GM23338 (cell line): Measurements from ENCODE around the gene ACBD7.

ENCODE experiments used
- CREB1 ChIP-seq: fragments of 250-450 bp; sonication (Bioruptor Pico); IDR thresholded peaks from 2 replicates; pipeline ENCODE4 v1.5.0; 2020; ENCODE audit warnings: low read depth, mild to moderate bottlenecking, moderate library complexity
- EZH2 ChIP-seq: fragments of 200-600 bp; sonication (generic); IDR thresholded peaks from one replicate; pipeline ENCODE4 v1.8.0; 2017; ENCODE audit warnings: antibody characterized with exemption, mild to moderate bottlenecking, low read depth; ENCODE audit not compliant: unreplicated experiment
- EZH2phosphoT487 ChIP-seq: fragments of 200-600 bp; sonication (generic); IDR thresholded peaks from one replicate; pipeline ENCODE4 v1.8.1; 2018; ENCODE audit warnings: antibody characterized with exemption; ENCODE audit not compliant: unreplicated experiment
- JUNB ChIP-seq: IDR thresholded peaks from one replicate; pipeline ENCODE4 v1.6.1; 2016; ENCODE audit warnings: antibody characterized with exemption; ENCODE audit not compliant: unreplicated experiment
- NANOG ChIP-seq: IDR thresholded peaks from 2 replicates; pipeline ENCODE4 v1.6.1; 2016; ENCODE audit warnings: antibody characterized with exemption, borderline replicate concordance
- POLR2AphosphoS5 ChIP-seq: IDR thresholded peaks from 2 replicates; pipeline ENCODE4 v1.6.1; 2016; ENCODE audit warnings: antibody characterized with exemption, low read depth
- STAT1 ChIP-seq: IDR thresholded peaks from one replicate; pipeline ENCODE4 v1.6.1; 2016; ENCODE audit warnings: antibody characterized with exemption; ENCODE audit not compliant: unreplicated experiment
- ZNF331 ChIP-seq: fragments of 250-450 bp; sonication (Bioruptor Pico); IDR thresholded peaks from 2 replicates; pipeline ENCODE4 v1.5.0; 2020; ENCODE audit warnings: low read depth, mild to moderate bottlenecking, moderate library complexity
- TF ChIP-seq, protein P1 (sequence below), 2 experiments: fragments of 200-600 bp in 1 of 2; sonication (generic) in 1 of 2; conservative IDR thresholded peaks; 2 replicates each; pipeline versions ENCODE4 v1.5.1 to v1.6.1; 2016 to 2017; ENCODE audit warnings: antibody characterized with exemption in 2 of 2, low read depth in 2 of 2, mild to moderate bottlenecking in 2 of 2, moderate library complexity in 1 of 2
- TF ChIP-seq, protein P2 (sequence below): IDR thresholded peaks from one replicate; pipeline ENCODE4 v1.6.1; 2018; ENCODE audit warnings: antibody characterized with exemption; ENCODE audit not compliant: unreplicated experiment
- TF ChIP-seq, protein P3 (sequence below): fragments of 250-450 bp; sonication (Bioruptor Pico); IDR thresholded peaks from 2 replicates; pipeline ENCODE4 v1.5.0; 2020; ENCODE audit warnings: mild to moderate bottlenecking, moderate library complexity
- TF ChIP-seq, protein P4 (sequence below): IDR thresholded peaks from 2 replicates; pipeline ENCODE4 v1.6.1; 2016; ENCODE audit warnings: antibody characterized with exemption

DNA sequence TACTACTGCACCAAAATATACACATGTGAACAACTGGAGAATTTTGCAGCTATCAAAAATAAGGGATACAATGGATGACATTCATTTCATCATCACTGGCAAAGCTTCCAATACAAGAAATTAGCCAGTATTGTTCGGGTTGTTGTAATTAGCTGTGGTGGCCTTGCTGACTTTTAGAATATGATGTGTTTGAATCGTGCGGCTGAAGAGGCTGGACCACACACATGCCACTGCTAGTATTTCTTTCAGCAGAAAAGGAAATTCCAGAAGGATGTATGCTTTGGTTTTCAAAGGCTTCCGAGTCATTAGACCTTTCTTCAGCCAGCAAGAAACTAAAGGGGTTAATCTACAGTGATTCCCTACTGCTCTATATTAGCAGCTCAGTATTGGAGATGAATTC lies 25.2 kb upstream of the ACBD7 start:
- TF ChIP-seq, protein P1, sequence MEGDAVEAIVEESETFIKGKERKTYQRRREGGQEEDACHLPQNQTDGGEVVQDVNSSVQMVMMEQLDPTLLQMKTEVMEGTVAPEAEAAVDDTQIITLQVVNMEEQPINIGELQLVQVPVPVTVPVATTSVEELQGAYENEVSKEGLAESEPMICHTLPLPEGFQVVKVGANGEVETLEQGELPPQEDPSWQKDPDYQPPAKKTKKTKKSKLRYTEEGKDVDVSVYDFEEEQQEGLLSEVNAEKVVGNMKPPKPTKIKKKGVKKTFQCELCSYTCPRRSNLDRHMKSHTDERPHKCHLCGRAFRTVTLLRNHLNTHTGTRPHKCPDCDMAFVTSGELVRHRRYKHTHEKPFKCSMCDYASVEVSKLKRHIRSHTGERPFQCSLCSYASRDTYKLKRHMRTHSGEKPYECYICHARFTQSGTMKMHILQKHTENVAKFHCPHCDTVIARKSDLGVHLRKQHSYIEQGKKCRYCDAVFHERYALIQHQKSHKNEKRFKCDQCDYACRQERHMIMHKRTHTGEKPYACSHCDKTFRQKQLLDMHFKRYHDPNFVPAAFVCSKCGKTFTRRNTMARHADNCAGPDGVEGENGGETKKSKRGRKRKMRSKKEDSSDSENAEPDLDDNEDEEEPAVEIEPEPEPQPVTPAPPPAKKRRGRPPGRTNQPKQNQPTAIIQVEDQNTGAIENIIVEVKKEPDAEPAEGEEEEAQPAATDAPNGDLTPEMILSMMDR (conservative IDR thresholded peaks at IDR 0.05; ENCODE audit: low read depth in 2 of 2) = no peak
- TF ChIP-seq, protein P2, sequence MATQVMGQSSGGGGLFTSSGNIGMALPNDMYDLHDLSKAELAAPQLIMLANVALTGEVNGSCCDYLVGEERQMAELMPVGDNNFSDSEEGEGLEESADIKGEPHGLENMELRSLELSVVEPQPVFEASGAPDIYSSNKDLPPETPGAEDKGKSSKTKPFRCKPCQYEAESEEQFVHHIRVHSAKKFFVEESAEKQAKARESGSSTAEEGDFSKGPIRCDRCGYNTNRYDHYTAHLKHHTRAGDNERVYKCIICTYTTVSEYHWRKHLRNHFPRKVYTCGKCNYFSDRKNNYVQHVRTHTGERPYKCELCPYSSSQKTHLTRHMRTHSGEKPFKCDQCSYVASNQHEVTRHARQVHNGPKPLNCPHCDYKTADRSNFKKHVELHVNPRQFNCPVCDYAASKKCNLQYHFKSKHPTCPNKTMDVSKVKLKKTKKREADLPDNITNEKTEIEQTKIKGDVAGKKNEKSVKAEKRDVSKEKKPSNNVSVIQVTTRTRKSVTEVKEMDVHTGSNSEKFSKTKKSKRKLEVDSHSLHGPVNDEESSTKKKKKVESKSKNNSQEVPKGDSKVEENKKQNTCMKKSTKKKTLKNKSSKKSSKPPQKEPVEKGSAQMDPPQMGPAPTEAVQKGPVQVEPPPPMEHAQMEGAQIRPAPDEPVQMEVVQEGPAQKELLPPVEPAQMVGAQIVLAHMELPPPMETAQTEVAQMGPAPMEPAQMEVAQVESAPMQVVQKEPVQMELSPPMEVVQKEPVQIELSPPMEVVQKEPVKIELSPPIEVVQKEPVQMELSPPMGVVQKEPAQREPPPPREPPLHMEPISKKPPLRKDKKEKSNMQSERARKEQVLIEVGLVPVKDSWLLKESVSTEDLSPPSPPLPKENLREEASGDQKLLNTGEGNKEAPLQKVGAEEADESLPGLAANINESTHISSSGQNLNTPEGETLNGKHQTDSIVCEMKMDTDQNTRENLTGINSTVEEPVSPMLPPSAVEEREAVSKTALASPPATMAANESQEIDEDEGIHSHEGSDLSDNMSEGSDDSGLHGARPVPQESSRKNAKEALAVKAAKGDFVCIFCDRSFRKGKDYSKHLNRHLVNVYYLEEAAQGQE = no peak
- no peak for TF ChIP-seq NANOG
- TF ChIP-seq EZH2phosphoT487 = no peak
- no peak for TF ChIP-seq EZH2
- TF ChIP-seq CREB1 (CRISPR knock-in tag) = no peak
- no peak for TF ChIP-seq POLR2AphosphoS5
- TF ChIP-seq, protein P3, sequence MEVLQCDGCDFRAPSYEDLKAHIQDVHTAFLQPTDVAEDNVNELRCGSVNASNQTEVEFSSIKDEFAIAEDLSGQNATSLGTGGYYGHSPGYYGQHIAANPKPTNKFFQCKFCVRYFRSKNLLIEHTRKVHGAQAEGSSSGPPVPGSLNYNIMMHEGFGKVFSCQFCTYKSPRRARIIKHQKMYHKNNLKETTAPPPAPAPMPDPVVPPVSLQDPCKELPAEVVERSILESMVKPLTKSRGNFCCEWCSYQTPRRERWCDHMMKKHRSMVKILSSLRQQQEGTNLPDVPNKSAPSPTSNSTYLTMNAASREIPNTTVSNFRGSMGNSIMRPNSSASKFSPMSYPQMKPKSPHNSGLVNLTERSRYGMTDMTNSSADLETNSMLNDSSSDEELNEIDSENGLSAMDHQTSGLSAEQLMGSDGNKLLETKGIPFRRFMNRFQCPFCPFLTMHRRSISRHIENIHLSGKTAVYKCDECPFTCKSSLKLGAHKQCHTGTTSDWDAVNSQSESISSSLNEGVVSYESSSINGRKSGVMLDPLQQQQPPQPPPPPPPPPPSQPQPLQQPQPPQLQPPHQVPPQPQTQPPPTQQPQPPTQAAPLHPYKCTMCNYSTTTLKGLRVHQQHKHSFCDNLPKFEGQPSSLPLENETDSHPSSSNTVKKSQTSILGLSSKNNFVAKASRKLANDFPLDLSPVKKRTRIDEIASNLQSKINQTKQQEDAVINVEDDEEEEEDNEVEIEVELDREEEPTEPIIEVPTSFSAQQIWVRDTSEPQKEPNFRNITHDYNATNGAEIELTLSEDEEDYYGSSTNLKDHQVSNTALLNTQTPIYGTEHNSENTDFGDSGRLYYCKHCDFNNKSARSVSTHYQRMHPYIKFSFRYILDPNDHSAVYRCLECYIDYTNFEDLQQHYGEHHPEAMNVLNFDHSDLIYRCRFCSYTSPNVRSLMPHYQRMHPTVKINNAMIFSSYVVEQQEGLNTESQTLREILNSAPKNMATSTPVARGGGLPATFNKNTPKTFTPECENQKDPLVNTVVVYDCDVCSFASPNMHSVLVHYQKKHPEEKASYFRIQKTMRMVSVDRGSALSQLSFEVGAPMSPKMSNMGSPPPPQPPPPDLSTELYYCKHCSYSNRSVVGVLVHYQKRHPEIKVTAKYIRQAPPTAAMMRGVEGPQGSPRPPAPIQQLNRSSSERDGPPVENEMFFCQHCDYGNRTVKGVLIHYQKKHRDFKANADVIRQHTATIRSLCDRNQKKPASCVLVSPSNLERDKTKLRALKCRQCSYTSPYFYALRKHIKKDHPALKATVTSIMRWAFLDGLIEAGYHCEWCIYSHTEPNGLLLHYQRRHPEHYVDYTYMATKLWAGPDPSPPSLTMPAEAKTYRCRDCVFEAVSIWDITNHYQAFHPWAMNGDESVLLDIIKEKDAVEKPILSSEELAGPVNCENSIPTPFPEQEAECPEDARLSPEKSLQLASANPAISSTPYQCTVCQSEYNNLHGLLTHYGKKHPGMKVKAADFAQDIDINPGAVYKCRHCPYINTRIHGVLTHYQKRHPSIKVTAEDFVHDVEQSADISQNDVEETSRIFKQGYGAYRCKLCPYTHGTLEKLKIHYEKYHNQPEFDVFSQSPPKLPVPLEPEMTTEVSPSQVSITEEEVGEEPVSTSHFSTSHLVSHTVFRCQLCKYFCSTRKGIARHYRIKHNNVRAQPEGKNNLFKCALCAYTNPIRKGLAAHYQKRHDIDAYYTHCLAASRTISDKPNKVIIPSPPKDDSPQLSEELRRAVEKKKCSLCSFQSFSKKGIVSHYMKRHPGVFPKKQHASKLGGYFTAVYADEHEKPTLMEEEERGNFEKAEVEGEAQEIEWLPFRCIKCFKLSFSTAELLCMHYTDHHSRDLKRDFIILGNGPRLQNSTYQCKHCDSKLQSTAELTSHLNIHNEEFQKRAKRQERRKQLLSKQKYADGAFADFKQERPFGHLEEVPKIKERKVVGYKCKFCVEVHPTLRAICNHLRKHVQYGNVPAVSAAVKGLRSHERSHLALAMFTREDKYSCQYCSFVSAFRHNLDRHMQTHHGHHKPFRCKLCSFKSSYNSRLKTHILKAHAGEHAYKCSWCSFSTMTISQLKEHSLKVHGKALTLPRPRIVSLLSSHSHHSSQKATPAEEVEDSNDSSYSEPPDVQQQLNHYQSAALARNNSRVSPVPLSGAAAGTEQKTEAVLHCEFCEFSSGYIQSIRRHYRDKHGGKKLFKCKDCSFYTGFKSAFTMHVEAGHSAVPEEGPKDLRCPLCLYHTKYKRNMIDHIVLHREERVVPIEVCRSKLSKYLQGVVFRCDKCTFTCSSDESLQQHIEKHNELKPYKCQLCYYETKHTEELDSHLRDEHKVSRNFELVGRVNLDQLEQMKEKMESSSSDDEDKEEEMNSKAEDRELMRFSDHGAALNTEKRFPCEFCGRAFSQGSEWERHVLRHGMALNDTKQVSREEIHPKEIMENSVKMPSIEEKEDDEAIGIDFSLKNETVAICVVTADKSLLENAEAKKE (CRISPR knock-in tag) = no peak
- TF ChIP-seq, protein P4, sequence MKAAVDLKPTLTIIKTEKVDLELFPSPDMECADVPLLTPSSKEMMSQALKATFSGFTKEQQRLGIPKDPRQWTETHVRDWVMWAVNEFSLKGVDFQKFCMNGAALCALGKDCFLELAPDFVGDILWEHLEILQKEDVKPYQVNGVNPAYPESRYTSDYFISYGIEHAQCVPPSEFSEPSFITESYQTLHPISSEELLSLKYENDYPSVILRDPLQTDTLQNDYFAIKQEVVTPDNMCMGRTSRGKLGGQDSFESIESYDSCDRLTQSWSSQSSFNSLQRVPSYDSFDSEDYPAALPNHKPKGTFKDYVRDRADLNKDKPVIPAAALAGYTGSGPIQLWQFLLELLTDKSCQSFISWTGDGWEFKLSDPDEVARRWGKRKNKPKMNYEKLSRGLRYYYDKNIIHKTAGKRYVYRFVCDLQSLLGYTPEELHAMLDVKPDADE = no peak
- TF ChIP-seq JUNB = no peak
- TF ChIP-seq ZNF331 (CRISPR knock-in tag) = no peak
- no peak for TF ChIP-seq STAT1
